CD14-positive monocyte (primary cell): Measurements from ENCODE around the gene BRDT. TPM values are rescaled to one million over a fixed set of nuclear protein-coding genes. Genes with fewer than 3 reads are reported as not detected.

Source experiments
- DNase-seq, 3 donors: peaks; one replicate each; pipeline ENCODE4 v3.0.0-alpha.2; 2011 to 2022
- H2AFZ ChIP-seq: 2 replicates; pipeline ENCODE4 v1.6.0; 2012; ENCODE audit warnings: mild to moderate bottlenecking, low read depth, low read length, inconsistent platforms; ENCODE audit not compliant: insufficient read depth, poor library complexity, severe bottlenecking
- H3K27ac ChIP-seq, 2 donors: 1 replicate in 1 of 2; 2 replicates in 1 of 2; pipeline ENCODE4 v1.5.1; 2012 to 2013; ENCODE audit warnings: low read length in 2 of 2, control low read depth in 1 of 2, inconsistent platforms in 1 of 2, low read depth in 1 of 2, mild to moderate bottlenecking in 1 of 2
- H3K27me3 ChIP-seq, 2 donors: one replicate each; pipeline versions ENCODE4 v1.6.0 to v1.6.1; 2011 to 2013; ENCODE audit warnings: low read length in 2 of 2; ENCODE audit not compliant: control insufficient read depth in 2 of 2, insufficient read depth in 2 of 2
- H3K36me3 ChIP-seq, 2 donors: replicated peaks in 1 of 2; 1 replicate in 1 of 2; 2 replicates in 1 of 2; pipeline versions ENCODE4 v1.5.1 to v1.6.1; 2012 to 2013; ENCODE audit warnings: low read length in 2 of 2, control low read depth in 1 of 2, inconsistent platforms in 1 of 2, mild to moderate bottlenecking in 1 of 2; ENCODE audit not compliant: insufficient read depth in 2 of 2, control insufficient read depth in 1 of 2
- H3K4me1 ChIP-seq, 2 donors: 1 replicate in 1 of 2; 2 replicates in 1 of 2; pipeline versions ENCODE4 v1.5.1 to v1.6.1; 2012 to 2013; ENCODE audit warnings: low read length in 2 of 2, control low read depth in 1 of 2, inconsistent platforms in 1 of 2, mild to moderate bottlenecking in 1 of 2, moderate library complexity in 1 of 2; ENCODE audit not compliant: insufficient read depth in 2 of 2, control insufficient read depth in 1 of 2
- H3K4me2 ChIP-seq: replicated peaks from 2 replicates; pipeline ENCODE3; 2012; ENCODE audit warnings: low read length, moderate library complexity, mild to moderate bottlenecking; ENCODE audit not compliant: poor library complexity, severe bottlenecking; ENCODE audit errors: extremely low read depth
- H3K4me3 ChIP-seq, 3 experiments: fragments of 200-600 bp in 1 of 3; sonication (generic) in 1 of 3; replicated peaks in 1 of 3; 1 replicate in 2 of 3; 2 replicates in 1 of 3; pipeline ENCODE4 v1.5.1; 2011 to 2013; ENCODE audit warnings: low read length in 3 of 3, mild to moderate bottlenecking in 3 of 3, control low read depth in 2 of 3, low read depth in 2 of 3, inconsistent platforms in 1 of 3, moderate library complexity in 1 of 3
- H3K79me2 ChIP-seq: 2 replicates; pipeline ENCODE4 v1.6.0; 2012; ENCODE audit warnings: mild to moderate bottlenecking, control low read depth, inconsistent platforms, low read length, moderate library complexity; ENCODE audit not compliant: insufficient read depth
- H3K9ac ChIP-seq: 2 replicates; pipeline ENCODE4 v1.6.0; 2017; ENCODE audit warnings: low read length, mild to moderate bottlenecking; ENCODE audit not compliant: insufficient read depth, poor library complexity, severe bottlenecking
- H3K9me3 ChIP-seq, 2 donors: replicated peaks in 1 of 2; 1 replicate in 1 of 2; 2 replicates in 1 of 2; pipeline versions ENCODE4 v1.5.1 to v1.6.1; 2012 to 2013; ENCODE audit warnings: low read length in 2 of 2, control low read depth in 1 of 2; ENCODE audit not compliant: control insufficient read depth in 1 of 2, insufficient read depth in 1 of 2
- H4K20me1 ChIP-seq: 2 replicates; pipeline ENCODE4 v1.6.0; 2012; ENCODE audit warnings: mild to moderate bottlenecking, low read length, control low read depth, moderate library complexity; ENCODE audit not compliant: insufficient read depth
- H3K27ac Mint-ChIP-seq, 7 donors: one replicate each; pipeline ENCODE4 v1.8.0; 2020; ENCODE audit warnings: mild to moderate bottlenecking in 7 of 7, mixed read lengths in 7 of 7, moderate library complexity in 6 of 7, inconsistent platforms in 2 of 7
- H3K27me3 Mint-ChIP-seq, 3 donors: one replicate each; pipeline ENCODE4 v1.8.0; 2021 to 2022; ENCODE audit warnings: low read depth in 3 of 3, mild to moderate bottlenecking in 3 of 3, mixed read lengths in 3 of 3, moderate library complexity in 3 of 3, inconsistent platforms in 1 of 3
- H3K36me3 Mint-ChIP-seq, 2 donors: one replicate each; pipeline ENCODE4 v1.8.0; 2020; ENCODE audit warnings: mixed read lengths in 2 of 2, inconsistent platforms in 1 of 2, mild to moderate bottlenecking in 1 of 2
- H3K4me1 Mint-ChIP-seq: one replicate; pipeline ENCODE4 v1.8.0; 2020; ENCODE audit warnings: mild to moderate bottlenecking, mixed read lengths
- H3K4me3 Mint-ChIP-seq, 2 donors: one replicate each; pipeline ENCODE4 v1.8.0; 2020; ENCODE audit warnings: mild to moderate bottlenecking in 2 of 2, mixed read lengths in 2 of 2, moderate library complexity in 1 of 2
- H3K9me3 Mint-ChIP-seq, 7 donors: one replicate each; pipeline ENCODE4 v1.8.0; 2020 to 2022; ENCODE audit warnings: mixed read lengths in 7 of 7, mild to moderate bottlenecking in 6 of 7, moderate library complexity in 6 of 7, inconsistent platforms in 2 of 7
- whole genome bisulfite sequencing: methylation state at CpG from one replicate; pipeline ENCODE4 v1.1.5; 2013; ENCODE audit warnings: missing lambda C conversion rate; ENCODE audit not compliant: insufficient coverage; 5-methylcytosine and 5-hydroxymethylcytosine counted together
- intact Hi-C, 2 donors: fragments of 100-400 bp; cut with micrococcal nuclease; formaldehyde crosslinking; loops; one replicate each; pipeline versions ENCODE4 v1.15.0 to v1.15.1; 2023
- polyA plus RNA-seq, 3 donors: library from polyadenylated mRNA; depleted of rRNA in 1 of 3; unstranded in 2 of 3; stranded (reverse) in 1 of 3; fragments of 300-500 nt in 2 of 3; fragments of >200 nt in 1 of 3; fragmentation: Illumina TruSeq in 2 of 3; gene quantifications; 1 replicate in 2 of 3; 2 replicates in 1 of 3; pipeline ENCODE4 v1.2.3, GENCODE V29; 2012 to 2021
- TF ChIP-seq, protein P1 (sequence below): fragments of 200-600 bp; IDR thresholded peaks from one replicate; pipeline ENCODE4 v1.8.0; 2022; ENCODE audit warnings: antibody characterized with exemption, mild to moderate bottlenecking

Gene BRDT
- polyA plus RNA-seq, 3 donors = not detected

DNA sequence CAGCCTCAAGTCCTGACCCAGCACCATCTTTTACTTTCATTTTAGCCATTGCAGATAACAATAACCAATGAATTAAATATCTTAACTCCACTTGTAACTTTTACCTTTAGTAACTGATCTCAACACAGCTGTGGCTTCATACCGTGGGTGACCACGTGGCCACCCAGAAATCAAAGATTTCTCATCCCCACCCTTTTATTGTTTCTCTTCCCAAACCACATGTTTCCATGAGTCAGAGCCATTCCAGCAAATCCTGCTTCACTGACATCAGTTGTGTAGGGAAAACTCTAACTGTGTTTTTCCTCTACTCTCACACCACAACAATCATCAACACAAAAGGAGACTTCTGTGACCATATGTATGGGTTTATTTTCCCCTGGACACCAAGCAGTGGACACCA, 25.1 kb upstream of the BRDT start:
- H3K27me3 Mint-ChIP-seq = peaks cover 1 to 10% (median 3%) of the 10 kb centered on the region in 3 donors
- no peak overlapping the region for H3K9ac ChIP-seq
- H3K27ac ChIP-seq = no peak overlapping the region
- DNase-seq = no peak
- H3K79me2 ChIP-seq = no peaks in the 10 kb centered on the region
- no peaks in the 10 kb centered on the region for H3K4me1 Mint-ChIP-seq
- no peak overlapping the region for H3K4me3 ChIP-seq
- H3K27me3 ChIP-seq = no peaks in the 10 kb centered on the region
- TF ChIP-seq, protein P1, sequence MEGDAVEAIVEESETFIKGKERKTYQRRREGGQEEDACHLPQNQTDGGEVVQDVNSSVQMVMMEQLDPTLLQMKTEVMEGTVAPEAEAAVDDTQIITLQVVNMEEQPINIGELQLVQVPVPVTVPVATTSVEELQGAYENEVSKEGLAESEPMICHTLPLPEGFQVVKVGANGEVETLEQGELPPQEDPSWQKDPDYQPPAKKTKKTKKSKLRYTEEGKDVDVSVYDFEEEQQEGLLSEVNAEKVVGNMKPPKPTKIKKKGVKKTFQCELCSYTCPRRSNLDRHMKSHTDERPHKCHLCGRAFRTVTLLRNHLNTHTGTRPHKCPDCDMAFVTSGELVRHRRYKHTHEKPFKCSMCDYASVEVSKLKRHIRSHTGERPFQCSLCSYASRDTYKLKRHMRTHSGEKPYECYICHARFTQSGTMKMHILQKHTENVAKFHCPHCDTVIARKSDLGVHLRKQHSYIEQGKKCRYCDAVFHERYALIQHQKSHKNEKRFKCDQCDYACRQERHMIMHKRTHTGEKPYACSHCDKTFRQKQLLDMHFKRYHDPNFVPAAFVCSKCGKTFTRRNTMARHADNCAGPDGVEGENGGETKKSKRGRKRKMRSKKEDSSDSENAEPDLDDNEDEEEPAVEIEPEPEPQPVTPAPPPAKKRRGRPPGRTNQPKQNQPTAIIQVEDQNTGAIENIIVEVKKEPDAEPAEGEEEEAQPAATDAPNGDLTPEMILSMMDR = no peak
- no peaks in the 10 kb centered on the region for H3K9me3 ChIP-seq
- H2AFZ ChIP-seq = no peak overlapping the region
- no peaks in the 10 kb centered on the region for H3K9me3 Mint-ChIP-seq
- no peaks in the 10 kb centered on the region for H3K4me1 ChIP-seq
- H3K36me3 Mint-ChIP-seq = no peaks in the 10 kb centered on the region
- no peak overlapping the region for H3K4me3 Mint-ChIP-seq
- no peak overlapping the region for H3K4me2 ChIP-seq
- H4K20me1 ChIP-seq = no peaks in the 10 kb centered on the region
- intact Hi-C loops = no loop called here
- WGBS = 81% methylated on average over 2 of the region's 2 CpGs
- no peaks in the 10 kb centered on the region for H3K36me3 ChIP-seq
- no peak overlapping the region for H3K27ac Mint-ChIP-seq

DNA sequence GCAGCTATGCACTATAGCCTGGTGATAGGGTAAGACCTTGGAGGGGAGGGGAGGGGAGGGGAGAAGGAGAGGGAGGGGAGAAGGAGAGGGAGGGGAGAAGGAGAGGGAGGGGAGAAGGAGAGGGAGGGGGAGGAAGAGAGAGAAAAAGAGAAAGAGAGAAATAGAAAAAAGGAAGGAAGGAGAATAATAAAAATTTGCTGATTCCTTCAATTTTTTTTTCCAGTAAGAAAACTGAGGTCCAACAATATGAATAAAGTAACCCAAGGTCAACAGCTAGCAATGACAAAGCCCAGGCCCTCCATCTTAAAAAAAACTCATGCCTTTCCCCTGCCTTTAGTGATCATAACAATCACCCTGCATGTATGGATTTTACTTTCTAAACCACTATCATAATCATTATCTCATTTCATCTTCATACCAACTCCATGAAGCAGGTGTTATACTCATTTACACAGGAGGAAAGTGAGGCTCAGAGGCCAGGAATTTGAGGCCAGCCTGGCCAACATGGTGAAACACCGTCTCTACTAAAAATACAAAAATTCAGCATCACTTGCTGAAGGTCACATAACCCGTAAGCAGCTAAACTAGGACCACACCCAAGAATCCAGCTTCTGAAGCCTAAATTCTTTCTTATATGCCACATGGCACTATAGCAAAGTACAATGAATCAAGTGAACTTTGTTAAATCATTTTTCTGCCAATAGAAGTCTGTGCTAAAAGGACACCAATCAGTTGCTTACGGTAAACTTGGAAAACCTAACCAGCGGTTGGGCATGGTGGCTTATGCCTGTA, 23.4 kb upstream of the BRDT start:
- no peaks in the 10 kb centered on the region for H3K9me3 Mint-ChIP-seq
- Histone ChIP-seq H3K4me2 (no peak overlapping the region), H3K4me3 (no peak overlapping the region), H3K36me3 (no peaks in the 10 kb centered on the region), H2AFZ (no peak overlapping the region), H4K20me1 (no peaks in the 10 kb centered on the region), H3K9ac (no peak overlapping the region), H3K9me3 (no peaks in the 10 kb centered on the region), H3K4me1 (no peaks in the 10 kb centered on the region), H3K27me3 (no peaks in the 10 kb centered on the region), H3K79me2 (no peaks in the 10 kb centered on the region), H3K27ac (no peak overlapping the region)
- intact Hi-C loops = loop anchor here (5.0 kb wide), 3 partner anchors 414 to 759 kb away; no protein-coding TSS in a partner anchor
- no peaks in the 10 kb centered on the region for H3K36me3 Mint-ChIP-seq
- no peak overlapping the region for H3K27ac Mint-ChIP-seq
- H3K27me3 Mint-ChIP-seq = peaks cover 1 to 10% (median 5%) of the 10 kb centered on the region in 3 donors
- H3K4me3 Mint-ChIP-seq = no peak overlapping the region
- TF ChIP-seq, protein P1 = no peak
- DNase-seq = no peak
- WGBS = 78% methylated on average over 2 of the region's 4 CpGs
- no peaks in the 10 kb centered on the region for H3K4me1 Mint-ChIP-seq
